GM23338 (cell line): Measurements from ENCODE around the gene SRSF5.

Source experiments
- EZH2 ChIP-seq: fragments of 200-600 bp; sonication (generic); IDR thresholded peaks from one replicate; pipeline ENCODE4 v1.8.0; 2017; ENCODE audit warnings: antibody characterized with exemption, mild to moderate bottlenecking, low read depth; ENCODE audit not compliant: unreplicated experiment
- EZH2phosphoT487 ChIP-seq: fragments of 200-600 bp; sonication (generic); IDR thresholded peaks from one replicate; pipeline ENCODE4 v1.8.1; 2018; ENCODE audit warnings: antibody characterized with exemption; ENCODE audit not compliant: unreplicated experiment
- JUNB ChIP-seq: IDR thresholded peaks from one replicate; pipeline ENCODE4 v1.6.1; 2016; ENCODE audit warnings: antibody characterized with exemption; ENCODE audit not compliant: unreplicated experiment
- POLR2AphosphoS5 ChIP-seq: IDR thresholded peaks from 2 replicates; pipeline ENCODE4 v1.6.1; 2016; ENCODE audit warnings: antibody characterized with exemption, low read depth
- ZNF331 ChIP-seq: fragments of 250-450 bp; sonication (Bioruptor Pico); IDR thresholded peaks from 2 replicates; pipeline ENCODE4 v1.5.0; 2020; ENCODE audit warnings: low read depth, mild to moderate bottlenecking, moderate library complexity
- TF ChIP-seq, protein P1 (sequence below), 2 experiments: fragments of 200-600 bp in 1 of 2; sonication (generic) in 1 of 2; conservative IDR thresholded peaks; 2 replicates each; pipeline versions ENCODE4 v1.5.1 to v1.6.1; 2016 to 2017; ENCODE audit warnings: antibody characterized with exemption in 2 of 2, low read depth in 2 of 2, mild to moderate bottlenecking in 2 of 2, moderate library complexity in 1 of 2
- TF ChIP-seq, protein P2 (sequence below): IDR thresholded peaks from 2 replicates; pipeline ENCODE4 v1.6.1; 2016; ENCODE audit warnings: antibody characterized with exemption

DNA sequence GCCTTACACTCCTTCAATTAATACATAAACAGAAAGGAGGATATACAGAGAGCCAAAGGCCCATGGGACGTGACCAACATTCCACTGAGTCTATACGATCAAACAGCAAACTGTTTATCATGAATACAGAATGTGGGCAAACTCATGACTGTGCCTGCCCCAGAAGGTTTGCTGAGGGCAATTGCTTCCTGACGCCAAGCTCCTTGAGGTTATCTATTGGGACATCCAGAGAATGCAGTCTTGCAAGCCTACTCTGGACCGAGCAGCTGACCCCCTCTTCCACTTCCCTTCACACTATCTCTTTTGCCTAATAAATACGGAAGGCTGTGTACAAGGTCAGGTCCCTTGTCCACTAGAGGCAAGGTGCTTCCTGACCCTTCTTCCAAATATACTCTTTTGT, 48.6 kb downstream of the SRSF5 start:
- no peak for TF ChIP-seq POLR2AphosphoS5
- TF ChIP-seq, protein P1, sequence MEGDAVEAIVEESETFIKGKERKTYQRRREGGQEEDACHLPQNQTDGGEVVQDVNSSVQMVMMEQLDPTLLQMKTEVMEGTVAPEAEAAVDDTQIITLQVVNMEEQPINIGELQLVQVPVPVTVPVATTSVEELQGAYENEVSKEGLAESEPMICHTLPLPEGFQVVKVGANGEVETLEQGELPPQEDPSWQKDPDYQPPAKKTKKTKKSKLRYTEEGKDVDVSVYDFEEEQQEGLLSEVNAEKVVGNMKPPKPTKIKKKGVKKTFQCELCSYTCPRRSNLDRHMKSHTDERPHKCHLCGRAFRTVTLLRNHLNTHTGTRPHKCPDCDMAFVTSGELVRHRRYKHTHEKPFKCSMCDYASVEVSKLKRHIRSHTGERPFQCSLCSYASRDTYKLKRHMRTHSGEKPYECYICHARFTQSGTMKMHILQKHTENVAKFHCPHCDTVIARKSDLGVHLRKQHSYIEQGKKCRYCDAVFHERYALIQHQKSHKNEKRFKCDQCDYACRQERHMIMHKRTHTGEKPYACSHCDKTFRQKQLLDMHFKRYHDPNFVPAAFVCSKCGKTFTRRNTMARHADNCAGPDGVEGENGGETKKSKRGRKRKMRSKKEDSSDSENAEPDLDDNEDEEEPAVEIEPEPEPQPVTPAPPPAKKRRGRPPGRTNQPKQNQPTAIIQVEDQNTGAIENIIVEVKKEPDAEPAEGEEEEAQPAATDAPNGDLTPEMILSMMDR (conservative IDR thresholded peaks at IDR 0.05; ENCODE audit: low read depth in 2 of 2), result no peak
- no peak for TF ChIP-seq EZH2phosphoT487
- TF ChIP-seq, protein P2, sequence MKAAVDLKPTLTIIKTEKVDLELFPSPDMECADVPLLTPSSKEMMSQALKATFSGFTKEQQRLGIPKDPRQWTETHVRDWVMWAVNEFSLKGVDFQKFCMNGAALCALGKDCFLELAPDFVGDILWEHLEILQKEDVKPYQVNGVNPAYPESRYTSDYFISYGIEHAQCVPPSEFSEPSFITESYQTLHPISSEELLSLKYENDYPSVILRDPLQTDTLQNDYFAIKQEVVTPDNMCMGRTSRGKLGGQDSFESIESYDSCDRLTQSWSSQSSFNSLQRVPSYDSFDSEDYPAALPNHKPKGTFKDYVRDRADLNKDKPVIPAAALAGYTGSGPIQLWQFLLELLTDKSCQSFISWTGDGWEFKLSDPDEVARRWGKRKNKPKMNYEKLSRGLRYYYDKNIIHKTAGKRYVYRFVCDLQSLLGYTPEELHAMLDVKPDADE, result no peak
- TF ChIP-seq JUNB, result no peak
- no peak for TF ChIP-seq EZH2
- no peak for TF ChIP-seq ZNF331 (CRISPR knock-in tag)
